GM19455 (cell line): ENCODE results near the gene SLC16A6.
"Not testable (repeated sequence)": the region's sequence is repeated elsewhere in the genome, so short reads cannot be mapped to it uniquely, and the experiment has no call there.

Experiments
- ATAC-seq: cut with Tn5 transposase; IDR thresholded peaks from one replicate; pipeline ENCODE4 v1.9.1; 2021; ENCODE audit not compliant: unreplicated experiment

The SLC16A6 gene

DNA sequence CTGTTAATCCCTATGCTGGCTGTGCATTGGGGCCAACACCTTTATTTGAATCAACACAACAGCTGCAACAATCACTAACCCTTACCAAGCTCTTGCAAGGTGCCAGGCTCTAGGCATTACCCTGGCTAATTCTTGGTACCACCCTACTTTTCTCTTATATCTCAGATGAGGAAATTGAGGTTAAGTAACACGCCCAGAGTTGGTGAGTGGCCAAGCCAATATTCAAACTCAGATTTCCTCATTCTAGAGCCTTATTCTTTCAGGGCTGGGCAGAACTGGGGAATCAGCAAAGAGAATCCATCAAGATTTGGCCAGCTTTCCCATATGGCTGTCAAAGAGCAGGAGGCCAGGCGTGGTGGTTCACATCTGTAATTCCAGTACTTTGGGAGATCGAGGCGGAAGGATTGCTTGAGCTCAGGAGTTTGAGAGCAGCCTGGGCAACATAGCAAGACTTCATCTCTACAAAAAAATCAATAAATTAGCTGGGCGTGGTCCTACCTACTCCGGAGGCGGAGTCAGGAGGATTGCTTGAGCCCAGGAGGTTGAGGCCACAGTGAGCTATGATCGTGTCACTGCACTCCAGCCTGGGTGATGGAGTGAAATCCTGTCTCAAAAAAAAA, 24.1 kb upstream of the SLC16A6 start:
- ATAC-seq = no peak

DNA sequence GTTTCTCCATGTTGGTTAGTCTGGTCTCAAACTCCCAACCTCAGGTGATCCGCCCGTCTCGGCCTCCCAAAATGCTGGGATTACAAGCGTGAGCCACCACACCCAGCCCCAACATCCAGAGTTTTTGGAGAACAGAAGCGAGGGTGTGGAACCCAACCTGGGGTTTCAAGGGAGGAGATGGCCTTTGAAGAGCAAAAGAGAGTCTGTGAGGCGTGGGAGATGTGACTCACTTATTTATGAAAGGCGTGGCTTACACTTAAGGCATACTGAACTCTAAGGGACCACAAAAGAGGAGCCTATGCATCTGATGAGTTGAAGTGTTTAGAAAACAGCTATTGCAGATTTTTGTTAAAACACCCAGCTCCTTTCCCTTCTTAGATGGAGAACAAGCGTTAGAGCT, 19.2 kb upstream of the SLC16A6 start:
- no peak for ATAC-seq

- ATAC-seq = not testable (repeated sequence)
Observed at GRCh38 chr17:68309066-68309670, 18.2 kb upstream of the SLC16A6 start.

- not testable (repeated sequence) for ATAC-seq
Observed at GRCh38 chr17:68308486-68308885, 17.6 kb upstream of the SLC16A6 start.

DNA sequence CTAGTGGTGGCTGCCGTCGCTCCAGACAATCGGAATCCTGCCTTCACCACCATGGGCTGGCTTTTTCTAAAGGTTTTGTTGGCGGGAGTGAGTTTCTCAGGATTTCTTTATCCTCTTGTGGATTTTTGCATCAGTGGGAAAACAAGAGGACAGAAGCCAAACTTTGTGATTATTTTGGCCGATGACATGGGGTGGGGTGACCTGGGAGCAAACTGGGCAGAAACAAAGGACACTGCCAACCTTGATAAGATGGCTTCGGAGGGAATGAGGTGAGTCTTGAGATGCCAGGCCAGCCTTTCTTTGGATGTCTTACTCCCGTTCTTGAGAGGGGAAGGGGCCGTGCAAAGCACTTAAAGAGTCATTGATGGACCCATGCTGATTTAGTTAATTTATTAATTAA, 16.5 kb upstream of the SLC16A6 start:
- no peak for ATAC-seq

- ATAC-seq = no peak
Observed at GRCh38 chr17:68306819-68307218, 15.9 kb upstream of the SLC16A6 start.

DNA sequence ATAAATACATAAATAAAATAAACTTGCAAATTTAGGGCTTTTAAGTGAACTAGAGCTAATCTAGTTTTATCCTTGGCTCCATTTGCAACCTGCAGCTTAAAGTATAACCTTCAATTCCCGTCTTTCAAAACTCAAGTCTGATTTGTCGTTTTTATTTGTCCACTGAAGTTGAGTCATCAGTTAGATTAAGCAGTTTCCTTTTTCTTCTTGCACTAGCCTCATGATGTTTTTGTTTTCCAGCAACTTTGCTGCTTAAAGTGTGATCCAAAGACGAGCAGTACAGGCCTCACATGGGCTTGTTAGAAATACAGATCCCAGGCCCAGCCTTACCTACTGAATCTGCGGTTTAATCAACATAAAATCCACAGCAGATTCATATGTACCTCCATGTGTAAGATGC, 14.2 kb upstream of the SLC16A6 start:
- ATAC-seq = no peak

- ATAC-seq = no peak
Observed at GRCh38 chr17:68304706-68305105, 13.8 kb upstream of the SLC16A6 start.

GRCh38 chr17:68302666-68303065, 11.7 kb upstream of the SLC16A6 start:
- ATAC-seq = no peak

DNA sequence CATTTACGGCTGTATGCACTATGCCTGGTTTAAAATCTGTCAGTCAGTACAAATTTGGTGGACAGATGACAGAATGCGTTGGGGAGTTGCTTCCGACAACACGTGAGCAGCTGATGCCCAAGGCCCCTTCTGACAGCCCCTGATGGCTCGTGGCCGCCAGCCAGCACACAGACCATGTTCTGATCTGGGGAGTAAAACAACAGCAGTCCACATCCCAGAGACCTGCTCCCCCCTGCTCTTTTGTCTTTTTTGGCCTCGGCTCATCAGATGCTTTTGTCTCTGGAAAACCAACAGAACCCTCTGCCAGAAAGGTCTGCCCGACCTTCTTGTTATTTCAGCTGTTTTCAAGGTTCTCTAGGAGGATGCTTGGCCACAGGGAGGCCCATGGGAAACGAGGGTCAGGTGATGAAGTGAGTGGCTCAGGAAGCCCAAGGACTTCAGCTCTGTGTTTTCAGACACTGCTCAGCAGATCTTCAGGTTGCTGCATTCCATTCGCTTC, 11.2 kb upstream of the SLC16A6 start:
- ATAC-seq = no peak

DNA sequence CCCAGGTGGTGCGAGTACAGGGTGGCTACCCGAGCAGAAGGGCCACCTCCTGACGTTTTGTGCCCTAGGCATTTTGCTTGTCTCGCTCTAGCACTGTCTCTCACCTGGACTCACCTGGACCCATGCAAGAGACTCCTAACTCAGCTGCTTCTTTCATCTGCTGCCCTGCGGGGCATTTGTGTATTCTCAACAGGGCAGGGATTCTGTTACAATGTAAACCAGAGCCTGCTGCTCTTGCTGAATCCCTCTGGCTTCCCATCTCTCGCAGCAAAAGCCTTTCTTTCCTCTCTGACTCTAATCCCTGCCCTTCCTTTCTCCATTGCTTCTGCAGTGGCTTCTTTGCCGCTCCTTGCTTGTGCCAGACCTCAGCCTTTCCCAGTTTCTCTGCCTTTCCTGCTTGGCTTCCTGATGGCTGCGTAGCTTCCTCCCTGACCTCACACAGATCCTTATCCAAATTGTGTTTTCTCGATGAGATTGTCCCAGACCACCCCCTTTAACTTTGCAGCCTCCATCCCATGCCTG, 10.6 kb upstream of the SLC16A6 start:
- ATAC-seq = no peak

- ATAC-seq = no peak
Observed at GRCh38 chr17:68299817-68300216, 8.9 kb upstream of the SLC16A6 start.

GRCh38 chr17:68298601-68299000, 7.7 kb upstream of the SLC16A6 start:
- no peak for ATAC-seq

- ATAC-seq = no peak
Observed at GRCh38 chr17:68297195-68297594, 6.3 kb upstream of the SLC16A6 start.

DNA sequence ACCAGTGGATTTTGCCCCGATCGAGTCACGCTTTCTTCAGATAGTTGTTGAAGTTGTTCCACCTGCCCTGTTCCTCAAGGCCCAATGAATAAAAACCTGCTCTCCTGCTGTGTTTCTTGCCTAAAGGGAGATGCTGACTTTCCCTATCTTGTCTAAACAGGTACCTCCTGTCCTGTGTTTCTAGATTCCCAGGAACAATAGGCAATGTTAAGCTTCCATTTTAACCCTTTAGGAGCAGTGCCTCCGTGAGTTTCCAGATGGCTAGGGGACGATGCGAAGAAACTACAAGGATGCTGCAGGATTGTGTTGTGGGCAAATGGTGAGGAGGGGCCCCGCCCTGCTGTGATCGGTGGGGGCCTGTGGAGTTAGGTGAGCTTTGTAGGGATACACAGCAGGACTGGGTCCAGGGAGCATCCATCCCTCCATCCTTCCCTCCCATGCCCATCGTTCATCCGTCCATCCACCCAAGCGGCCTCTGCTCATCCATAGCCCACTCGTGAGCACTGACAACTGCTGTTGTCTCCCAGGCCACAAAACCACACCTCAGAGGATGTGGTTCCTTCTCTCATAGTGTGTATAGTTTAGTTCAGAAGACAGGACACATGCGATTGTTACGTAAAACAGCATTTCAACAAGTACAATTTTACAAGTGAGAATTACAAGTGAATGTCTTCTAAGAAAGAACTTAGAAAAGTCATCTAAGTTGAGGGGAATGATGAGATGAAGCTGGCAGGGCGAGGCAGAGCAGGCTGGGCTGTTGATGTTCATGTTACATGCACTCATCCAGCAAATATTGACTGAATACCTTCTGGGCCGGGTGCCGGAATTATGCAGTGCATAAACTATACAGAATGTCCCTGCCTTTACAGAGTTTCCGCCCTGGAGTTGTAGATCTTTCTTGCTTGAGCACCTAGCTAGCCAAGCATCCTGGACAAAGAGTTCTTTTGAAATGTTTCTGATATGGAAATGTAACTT, 5.6 kb upstream of the SLC16A6 start:
- ATAC-seq = no peak

- no peak for ATAC-seq
Observed at GRCh38 chr17:68295086-68295485, 4.2 kb upstream of the SLC16A6 start.

DNA sequence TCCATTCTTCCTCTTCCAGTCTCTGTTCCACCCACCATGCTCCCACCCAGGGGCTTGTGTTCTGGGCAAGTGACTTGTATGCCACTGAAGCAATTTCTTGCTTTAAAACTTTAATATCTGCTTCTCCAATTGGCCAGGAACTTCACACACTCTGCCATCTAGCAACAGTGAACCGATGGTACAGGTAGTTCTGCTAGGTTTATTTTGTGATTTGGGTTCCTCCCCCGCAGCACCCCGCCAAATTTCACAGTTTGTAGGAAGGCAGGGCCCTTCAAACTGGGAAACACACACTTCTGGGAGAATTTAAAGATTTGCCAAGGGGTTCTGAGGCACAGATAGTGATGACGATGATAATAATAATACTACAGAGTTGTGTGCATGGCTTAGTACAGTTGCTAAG, 3.7 kb upstream of the SLC16A6 start:
- no peak for ATAC-seq

GRCh38 chr17:68294196-68294555, 3.2 kb upstream of the SLC16A6 start:
- ATAC-seq = no peak

GRCh38 chr17:68293490-68294195, 2.7 kb upstream of the SLC16A6 start:
- no peak for ATAC-seq

- ATAC-seq = no peak
Observed at GRCh38 chr17:68292689-68293040, 1.7 kb upstream of the SLC16A6 start.
